ENCODE results near the gene ERI3.

Gene ERI3

DNA sequence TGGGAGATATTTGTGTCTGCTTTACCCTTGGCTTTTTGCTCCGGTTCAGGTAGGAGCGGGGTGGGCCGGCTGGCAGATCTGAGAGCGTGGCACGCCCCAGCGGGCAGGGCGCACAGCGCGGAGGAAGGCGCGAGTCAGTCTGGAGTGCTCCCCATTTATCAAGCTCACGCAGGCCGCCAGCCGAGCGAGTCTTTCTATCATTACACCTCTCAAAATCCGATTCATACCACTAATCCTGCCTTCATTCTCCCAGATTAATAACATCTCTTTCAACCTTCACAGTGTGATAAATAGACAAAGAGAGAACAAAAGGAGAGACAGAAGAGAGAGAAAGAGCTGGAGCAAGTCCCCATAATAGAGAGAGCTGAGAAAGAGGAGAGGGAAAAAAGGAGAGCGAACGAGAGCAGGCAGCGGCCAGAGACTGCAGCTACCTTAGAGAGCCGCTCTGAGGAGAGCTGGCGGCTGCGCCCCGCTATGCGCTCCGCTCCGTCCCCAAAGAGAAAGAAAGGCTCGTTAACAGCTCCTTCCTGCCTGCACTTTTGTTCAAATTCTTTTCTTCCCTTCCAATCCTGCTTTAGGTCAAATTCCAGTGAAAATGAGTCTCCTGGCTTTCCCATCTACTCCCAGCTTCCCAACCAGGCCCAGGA is 93.8 kb downstream of the ERI3 start:
- DNase-seq = no peak

DNA sequence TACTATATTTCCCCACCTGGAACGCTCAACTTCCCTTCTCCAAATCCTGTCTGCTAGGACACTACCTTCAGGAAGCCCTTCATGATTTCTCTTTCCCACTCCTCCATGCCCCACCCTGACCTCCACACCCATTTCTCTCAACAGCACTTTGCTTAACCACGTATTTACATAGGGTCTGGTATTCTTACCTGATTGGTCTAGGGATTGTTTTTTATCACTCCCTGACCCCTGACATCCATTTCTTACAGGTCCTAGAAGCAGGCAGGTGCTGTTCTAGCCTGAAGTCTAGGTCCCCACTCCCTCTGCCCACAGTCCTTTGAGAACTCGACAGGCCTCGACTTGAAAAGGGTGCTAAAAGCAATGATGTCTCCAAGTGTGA is 94.3 kb downstream of the ERI3 start:
- DNase-seq = peak; percentile 23

DNA sequence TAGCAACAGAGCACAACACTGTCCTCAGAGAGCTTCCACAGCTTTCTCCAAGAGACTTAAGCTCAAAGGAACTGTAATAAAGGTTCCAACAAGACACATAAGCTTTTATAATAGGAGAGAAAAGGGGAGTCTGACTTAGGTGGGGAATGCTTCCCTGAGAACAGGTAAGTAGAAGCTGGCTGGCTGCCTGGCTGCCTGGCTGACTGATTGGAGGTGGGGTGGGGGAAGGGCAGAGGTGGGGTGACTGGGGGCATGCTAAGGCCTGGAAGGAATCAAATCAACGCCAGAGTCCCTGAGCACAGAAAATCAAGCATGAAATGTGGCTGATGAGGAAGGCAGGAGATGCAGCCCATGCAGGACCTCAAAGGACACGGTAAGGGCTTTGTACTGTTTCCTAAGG is 96.0 kb downstream of the ERI3 start:
- DNase-seq = no peak

DNA sequence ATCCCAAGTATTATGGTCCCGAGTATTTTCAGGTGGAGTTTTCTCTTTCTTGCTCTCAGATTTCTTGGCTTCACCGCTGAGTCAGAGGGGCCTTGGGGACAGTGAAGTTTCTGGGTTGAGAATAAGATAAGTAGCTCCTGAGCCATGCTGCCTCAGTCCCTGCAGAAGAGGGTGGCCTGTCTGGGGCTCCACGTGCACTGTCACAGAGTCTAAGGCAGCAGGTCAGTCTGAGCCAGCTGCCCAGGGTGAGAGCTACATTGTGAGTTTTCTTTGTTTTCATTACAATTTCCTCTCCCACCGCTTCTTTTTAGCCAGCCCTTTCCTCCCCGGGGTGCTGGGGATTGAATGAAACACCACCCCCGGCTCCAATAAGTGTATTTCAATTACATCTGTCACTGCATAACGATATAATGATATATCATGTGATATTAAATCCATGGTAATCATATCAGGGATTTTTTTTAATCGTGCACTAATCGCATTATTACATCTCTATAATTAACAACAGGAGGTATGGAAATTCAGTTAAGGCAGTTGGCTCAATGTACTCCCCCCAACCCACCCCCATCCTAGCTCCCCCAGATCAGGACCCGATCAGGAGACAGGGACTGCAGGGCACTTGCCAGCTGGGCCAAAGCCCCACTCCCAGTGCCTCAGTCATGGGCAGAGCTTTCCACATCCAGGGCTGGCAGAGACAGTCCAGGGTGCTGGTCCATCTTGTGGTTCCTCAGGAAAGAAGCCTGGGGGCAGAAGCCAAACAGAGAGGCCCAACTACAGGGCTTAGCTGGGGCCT is 98.1 kb downstream of the ERI3 start:
- DNase-seq = no peak

DNA sequence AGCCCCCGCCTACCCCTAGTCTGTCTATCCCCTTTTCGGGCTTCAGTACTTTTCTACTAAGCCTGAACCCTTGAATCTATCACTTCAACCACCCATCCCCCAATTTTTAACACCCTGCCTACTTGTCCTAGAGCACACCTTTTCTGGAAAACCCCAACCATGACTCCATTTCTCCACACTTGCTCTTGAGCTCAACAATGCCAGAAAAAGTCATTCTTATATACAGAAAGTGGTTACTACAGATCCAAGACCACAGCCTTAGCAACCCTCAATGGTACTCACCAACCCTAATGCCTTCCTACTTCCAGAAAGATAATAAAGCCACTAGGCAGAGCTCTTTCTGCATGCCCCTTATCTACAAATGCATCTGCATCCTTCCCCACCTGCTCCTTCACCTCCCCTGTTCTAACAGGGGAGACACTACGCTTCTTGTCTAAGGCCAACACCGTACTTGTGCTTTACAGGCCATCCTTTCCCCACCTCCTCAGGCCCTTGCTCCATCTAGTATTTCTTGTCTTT is 100.6 kb downstream of the ERI3 start:
- DNase-seq = no peak

DNA sequence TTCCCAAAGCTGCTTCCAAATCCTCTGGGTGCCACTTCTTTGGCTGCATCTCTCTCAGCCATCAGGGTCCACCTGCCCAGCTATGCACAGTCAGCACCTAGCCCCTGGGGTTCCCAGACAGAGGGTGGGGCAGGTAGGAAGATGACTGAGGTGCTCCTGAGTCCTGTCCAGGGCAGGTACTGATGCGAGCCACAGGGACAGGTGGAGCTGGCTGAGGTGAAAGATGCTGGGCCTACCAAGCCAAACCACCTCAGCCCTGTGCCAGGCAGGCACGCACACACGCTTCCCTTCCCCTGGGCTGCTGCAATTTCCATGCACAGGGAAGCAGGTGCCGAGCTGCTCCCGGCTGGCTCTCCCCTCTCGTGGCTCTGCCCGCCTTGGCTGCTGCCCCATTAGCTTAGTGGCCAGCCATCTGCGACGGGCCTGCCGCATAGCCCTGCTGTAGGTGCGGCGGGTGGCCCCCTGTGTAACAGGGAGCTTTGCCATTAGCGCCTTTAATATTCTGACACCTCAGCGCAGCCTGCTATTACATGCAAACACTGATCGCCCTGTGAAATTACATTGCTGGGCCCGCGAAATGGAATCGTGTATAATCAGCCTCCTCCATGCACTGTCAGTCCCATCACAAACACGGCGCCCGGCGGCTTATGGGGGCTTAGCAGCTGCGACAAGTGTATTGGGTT is 102.9 kb downstream of the ERI3 start:
- no peak for DNase-seq

GRCh38 chr1:44251486-44251885 is 103.6 kb downstream of the ERI3 start:
- no peak for DNase-seq

GRCh38 chr1:44250068-44250781 is 104.8 kb downstream of the ERI3 start:
- no peak for DNase-seq

GRCh38 chr1:44249543-44249942 is 105.5 kb downstream of the ERI3 start:
- no peak for DNase-seq

- no peak for DNase-seq
Observed at GRCh38 chr1:44246806-44247205, 108.3 kb downstream of the ERI3 start.

DNA sequence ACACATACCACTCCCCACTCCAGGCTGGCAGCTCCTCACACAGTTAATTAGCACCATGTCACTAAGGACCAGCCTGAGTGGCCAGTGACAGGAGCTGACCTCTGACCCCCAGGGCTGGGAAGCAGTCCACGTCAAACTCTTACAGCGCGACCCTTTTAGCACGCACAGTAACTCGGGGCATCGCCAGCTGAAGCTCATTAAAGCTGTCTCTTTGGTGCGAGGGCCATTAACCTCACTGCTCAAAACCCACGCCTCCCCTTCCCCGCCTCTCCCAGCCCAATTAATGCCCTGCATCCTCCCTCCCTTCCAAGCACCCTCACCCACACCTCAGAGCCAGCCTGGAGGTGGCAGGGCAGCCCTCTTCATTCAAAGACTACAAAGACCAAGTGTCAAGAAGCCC is 110.1 kb downstream of the ERI3 start:
- DNase-seq = no peak

- DNase-seq = no peak
Observed at GRCh38 chr1:44243782-44244495, 111.1 kb downstream of the ERI3 start.

- no peak for DNase-seq
Observed at GRCh38 chr1:44242746-44243145, 112.3 kb downstream of the ERI3 start.

DNA sequence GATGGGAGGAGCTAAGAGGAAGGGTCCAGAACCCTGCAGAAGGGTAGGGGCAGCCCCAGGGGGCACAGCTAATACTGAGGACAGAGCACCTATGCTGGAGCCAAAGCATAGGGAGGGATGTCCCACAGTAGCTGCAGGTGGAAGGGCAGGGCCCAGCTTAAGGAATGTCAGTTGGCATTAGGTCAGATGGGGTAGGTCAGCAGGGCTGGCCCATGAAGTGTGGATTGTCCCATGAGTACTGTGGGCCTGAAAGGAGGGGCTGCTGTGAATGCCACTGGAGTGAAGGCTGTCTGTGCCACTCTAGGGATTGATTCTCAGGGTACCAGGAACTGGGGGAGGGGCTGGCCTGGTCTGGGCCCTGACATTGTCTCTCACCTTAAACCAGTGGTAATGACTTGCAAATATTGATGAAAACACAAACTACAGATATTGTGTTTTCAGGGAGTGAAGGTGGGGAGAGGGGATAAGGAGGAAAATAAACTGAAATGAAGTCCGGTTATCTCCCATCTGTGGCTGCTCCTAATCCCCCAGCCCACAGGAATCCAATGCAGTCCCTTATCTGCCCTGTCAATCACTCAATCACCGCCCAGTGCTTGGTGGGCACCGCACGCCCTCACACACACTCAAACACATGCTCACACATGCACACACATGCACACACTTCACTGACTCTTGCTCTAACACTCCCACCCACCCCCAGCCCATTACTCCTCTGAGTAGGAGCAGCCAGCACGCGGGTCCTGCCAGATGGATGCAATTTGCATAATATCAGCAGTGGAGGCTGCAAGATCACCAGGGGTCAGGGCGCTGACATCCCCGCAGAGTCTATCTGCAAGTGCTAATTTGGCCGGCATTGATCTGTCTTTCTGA is 114.0 kb downstream of the ERI3 start:
- DNase-seq = no peak

DNA sequence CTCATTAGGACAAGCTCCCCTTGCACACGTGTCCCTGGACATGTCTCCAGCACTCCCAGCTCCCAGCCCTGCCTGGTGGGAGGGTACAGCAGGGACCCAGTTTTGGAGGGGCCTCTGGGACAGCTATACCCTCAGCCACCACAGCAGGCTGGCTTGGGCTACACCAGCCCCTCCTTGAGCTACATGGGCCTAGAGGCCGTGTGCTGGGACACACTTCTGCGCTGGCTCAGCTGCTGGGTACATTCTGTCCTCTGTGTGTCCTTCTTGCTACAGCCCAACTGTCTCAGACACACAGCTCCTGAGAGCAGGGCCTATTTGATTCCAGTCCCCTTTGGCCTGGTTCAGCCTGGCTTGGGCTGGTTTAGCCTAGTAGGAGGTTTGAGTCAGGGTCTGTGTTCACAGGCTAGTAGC is 115.1 kb downstream of the ERI3 start:
- no peak for DNase-seq

DNA sequence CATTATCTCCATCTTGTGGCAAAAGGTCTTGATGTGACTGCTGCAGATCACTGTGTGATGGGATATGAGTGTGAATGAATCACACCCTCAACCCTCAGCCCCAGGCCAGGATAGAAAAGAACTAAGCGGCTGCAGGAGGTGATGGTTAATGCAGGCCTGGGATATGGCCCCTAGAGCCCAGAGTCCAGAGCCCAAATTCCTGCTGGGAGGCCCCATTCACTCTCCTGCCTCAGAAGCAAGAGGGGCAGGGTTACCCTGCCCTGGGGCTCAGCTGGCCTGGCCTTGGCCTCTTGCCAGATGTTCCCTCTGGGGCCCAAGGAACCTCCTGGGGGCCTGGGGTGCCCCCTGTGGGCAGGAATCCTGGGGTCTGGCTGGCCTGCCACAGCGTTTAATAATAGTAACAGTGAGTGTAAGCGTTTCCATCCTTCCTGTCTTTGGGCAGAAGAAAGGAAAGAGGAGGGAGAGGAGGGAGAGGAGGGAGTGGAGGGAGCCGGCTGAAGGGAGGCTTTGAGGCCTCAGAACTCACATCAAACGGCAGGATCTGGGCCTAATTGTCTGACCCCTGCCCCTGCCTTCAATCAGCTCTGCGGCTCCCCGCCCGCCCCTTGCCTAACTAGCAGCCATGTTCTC is 115.6 kb downstream of the ERI3 start:
- peak; percentile 56 for DNase-seq

DNA sequence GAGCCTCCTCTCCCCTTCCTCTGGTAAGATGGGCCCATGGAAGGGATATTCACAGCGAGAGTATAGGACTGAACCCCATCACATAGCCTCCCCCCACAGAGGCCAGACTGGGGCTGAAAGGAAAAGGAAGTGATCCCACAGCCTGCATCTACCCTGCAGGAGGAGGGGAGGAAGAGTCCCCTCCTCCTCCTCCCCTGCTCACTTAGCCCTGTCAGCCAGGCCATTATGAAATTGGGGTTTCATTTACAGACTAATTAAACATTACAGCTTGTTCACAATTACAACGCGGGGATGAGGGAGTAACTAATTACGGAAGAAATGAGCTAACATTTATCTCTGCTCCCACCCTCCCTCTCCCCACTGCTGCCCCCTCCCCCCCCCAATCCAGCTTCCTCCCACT is 116.4 kb downstream of the ERI3 start:
- peak; percentile 24 for DNase-seq

GRCh38 chr1:44237721-44238457 is 117.2 kb downstream of the ERI3 start:
- peak; percentile 93 for DNase-seq

GRCh38 chr1:44236490-44237272 is 118.4 kb downstream of the ERI3 start:
- no peak for DNase-seq

Data from hematopoietic multipotent progenitor cell treated with erythropoietin and hydrocortisone succinate and interleukin-3 and kit ligand, for 4 days (in vitro differentiated cells).